ENCODE measurements around the gene IREB2.

Gene IREB2

DNA sequence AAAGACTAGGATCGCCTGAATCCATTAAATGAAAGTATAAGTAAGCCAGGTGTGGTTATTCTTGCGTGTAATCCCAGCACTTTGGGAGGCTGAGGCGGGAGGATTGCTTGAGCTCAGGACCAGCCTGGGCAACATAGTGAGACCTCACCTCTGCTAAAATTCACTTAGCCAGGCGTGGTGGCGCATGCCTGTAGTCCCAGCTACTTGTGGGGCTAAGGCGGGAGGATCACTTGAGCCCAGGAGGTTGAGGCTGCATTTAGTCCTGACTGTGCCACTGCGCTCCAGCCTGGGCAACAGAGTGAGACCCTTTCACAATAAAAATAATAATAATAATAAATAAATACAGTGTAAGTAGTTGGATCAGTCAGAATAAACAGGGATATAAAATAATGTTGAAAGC, 43.9 kb downstream of the IREB2 start:
- TF ChIP-seq, protein P1, sequence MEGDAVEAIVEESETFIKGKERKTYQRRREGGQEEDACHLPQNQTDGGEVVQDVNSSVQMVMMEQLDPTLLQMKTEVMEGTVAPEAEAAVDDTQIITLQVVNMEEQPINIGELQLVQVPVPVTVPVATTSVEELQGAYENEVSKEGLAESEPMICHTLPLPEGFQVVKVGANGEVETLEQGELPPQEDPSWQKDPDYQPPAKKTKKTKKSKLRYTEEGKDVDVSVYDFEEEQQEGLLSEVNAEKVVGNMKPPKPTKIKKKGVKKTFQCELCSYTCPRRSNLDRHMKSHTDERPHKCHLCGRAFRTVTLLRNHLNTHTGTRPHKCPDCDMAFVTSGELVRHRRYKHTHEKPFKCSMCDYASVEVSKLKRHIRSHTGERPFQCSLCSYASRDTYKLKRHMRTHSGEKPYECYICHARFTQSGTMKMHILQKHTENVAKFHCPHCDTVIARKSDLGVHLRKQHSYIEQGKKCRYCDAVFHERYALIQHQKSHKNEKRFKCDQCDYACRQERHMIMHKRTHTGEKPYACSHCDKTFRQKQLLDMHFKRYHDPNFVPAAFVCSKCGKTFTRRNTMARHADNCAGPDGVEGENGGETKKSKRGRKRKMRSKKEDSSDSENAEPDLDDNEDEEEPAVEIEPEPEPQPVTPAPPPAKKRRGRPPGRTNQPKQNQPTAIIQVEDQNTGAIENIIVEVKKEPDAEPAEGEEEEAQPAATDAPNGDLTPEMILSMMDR (conservative IDR thresholded peaks at IDR 0.05), result no peak
- TF ChIP-seq ZFX (IDR thresholded peaks at IDR 0.05), result no peak
- no peak overlapping the region for H3K27ac ChIP-seq

DNA sequence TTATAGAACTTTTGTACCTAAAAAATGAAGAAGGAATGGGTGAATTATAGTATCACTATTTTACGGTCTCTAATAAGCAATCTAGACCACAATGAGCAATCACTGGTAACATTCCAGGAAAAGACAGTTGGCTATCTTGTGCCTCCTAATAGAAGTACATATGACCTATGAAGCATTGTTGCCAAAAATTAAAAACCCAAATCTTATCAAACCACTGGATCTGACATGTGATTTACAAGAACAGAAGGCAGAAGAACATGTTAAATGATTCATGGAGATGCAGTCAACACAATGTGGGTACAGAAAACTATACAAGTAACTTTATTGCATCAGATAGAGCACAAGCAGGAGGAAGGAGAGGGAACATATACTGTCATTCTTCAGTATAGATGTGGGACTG, 54.9 kb downstream of the IREB2 start:
- no peak for TF ChIP-seq ZFX (IDR thresholded peaks at IDR 0.05)
- TF ChIP-seq, protein P1 (conservative IDR thresholded peaks at IDR 0.05), result no peak
- H3K27ac ChIP-seq, result no peak overlapping the region

DNA sequence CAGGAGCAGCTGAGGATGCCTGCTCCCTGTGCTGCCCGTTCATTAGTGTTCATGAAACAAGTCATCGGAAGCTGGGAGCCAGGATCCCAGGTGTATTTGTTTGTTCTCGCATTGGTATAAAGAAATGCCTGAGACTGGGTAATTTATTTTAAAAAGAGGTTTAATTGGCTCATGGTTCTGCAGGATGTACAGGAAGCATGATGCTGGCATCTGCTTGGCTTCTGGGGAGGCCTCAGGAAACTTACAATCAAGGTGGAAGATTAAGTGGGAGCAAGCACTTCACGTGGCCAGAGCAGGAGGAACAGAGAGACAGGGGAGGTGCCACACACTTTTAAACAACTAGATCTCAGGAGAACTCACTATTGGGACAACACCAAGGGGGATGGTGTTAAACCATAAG, 63.8 kb downstream of the IREB2 start:
- TF ChIP-seq, protein P1 (conservative IDR thresholded peaks at IDR 0.05), result no peak
- no peak for TF ChIP-seq ZFX (IDR thresholded peaks at IDR 0.05)
- H3K27ac ChIP-seq, result no peak overlapping the region

DNA sequence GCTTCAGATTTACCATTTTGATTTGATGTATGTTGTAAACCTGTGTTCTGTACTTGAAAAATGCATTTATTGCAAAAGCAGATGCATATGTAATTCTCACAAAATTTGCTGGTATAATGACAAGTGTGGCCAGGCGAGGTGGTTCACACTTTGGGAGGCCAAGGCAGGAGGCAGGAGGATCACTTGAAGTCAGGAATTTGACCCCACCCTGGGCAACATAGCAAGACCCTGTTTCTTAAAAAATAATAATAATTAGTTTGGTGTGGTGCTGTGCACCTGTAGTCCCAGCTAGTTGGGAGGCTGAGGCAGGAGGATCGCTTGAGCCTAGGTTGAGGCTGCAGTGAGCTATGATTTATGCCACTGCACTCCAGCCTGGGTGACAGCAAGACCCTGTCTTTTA, 64.6 kb downstream of the IREB2 start:
- H3K27ac ChIP-seq, result no peak overlapping the region
- TF ChIP-seq, protein P1 (conservative IDR thresholded peaks at IDR 0.05), result no peak
- no peak for TF ChIP-seq ZFX (IDR thresholded peaks at IDR 0.05)

GRCh38 chr15:78506971-78507830, 69.2 kb downstream of the IREB2 start, which contains the start of gene HYKK:
HYKK (plus strand) TSS chr15:78507577; CDS start chr15:78513089, 5,512 bp downstream.
- TF ChIP-seq, protein P1 (conservative IDR thresholded peaks at IDR 0.05), result no peak; the same call in 1 of the 2 replicates
- peak; percentile 30; the same call in 1 of the 2 replicates for TF ChIP-seq ZFX (IDR thresholded peaks at IDR 0.05)
- H3K27ac ChIP-seq, result peak within 1 kb of the TSS; percentile 74

DNA sequence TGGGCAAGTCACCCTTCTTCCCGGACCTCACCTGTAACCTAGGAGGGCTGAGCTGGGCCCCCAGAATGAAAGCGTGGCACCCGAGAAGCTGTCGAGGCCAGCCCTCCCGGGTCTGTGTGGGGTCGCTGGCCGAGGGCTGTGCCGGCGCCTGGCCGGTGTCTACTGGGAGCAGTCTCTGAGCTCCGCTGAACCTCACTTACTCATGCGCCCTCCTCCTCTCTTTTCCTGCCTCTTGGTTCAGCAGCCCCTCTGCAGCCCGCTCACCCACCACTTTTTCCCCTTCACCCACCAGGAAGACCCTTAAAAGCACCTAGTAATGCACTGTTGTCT, 69.8 kb downstream of the IREB2 start:
- peak overlapping the region; percentile 74 for H3K27ac ChIP-seq

DNA sequence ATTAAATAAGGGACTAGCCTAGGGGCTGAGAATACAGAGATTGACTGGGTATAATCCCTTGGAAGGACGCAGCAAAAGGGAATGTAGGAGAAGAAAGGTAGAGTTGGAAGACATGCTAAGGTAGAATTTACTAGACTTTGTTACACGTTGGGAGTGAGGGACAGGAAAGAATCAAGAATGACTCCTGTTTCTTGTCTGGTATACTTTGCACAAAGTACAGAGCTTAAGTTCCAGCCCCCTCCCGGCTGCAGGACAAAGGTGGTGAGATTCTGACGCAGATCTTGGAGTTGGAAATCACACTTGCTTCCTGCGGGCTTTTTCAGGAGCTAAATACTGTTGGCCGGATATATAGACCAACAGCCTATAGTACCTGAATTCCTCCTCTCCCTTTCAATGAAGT, 70.3 kb downstream of the IREB2 start:
- TF ChIP-seq ZFX (IDR thresholded peaks at IDR 0.05), result no peak
- TF ChIP-seq, protein P1 (conservative IDR thresholded peaks at IDR 0.05), result no peak
- peak overlapping the region; percentile 74 for H3K27ac ChIP-seq

More for the DNA sequence above, 69.8 kb downstream of the IREB2 start:
- TF ChIP-seq, protein P1 (conservative IDR thresholded peaks at IDR 0.05), result no peak; the same call in 1 of the 2 replicates
- no peak for TF ChIP-seq ZFX (IDR thresholded peaks at IDR 0.05)

Data from C4-2B (cell line).